ENCODE data around the gene FXR1.
A peak's percentile ranks its signal among the peaks of the same experiment; 100 is the strongest.
"Not testable (repeated sequence)": the region's sequence is repeated elsewhere in the genome, so short reads cannot be mapped to it uniquely, and the experiment has no call there.

Gene FXR1

GRCh38 chr3:180934638-180935037 lies 22.2 kb downstream of the FXR1 start:
- DNase-seq (ENCODE audit: low spot score): no peak

- DNase-seq (ENCODE audit: low spot score): no peak
Measured at GRCh38 chr3:180940826-180941225, 28.4 kb downstream of the FXR1 start.

- DNase-seq (ENCODE audit: low spot score): no peak
Measured at GRCh38 chr3:180947761-180948390, 35.4 kb downstream of the FXR1 start.

GRCh38 chr3:180959691-180960090 lies 47.2 kb downstream of the FXR1 start:
- no peak for DNase-seq (ENCODE audit: low spot score)

GRCh38 chr3:180961087-180961486 lies 48.6 kb downstream of the FXR1 start:
- DNase-seq (ENCODE audit: low spot score): no peak

GRCh38 chr3:180961552-180961951 lies 49.1 kb downstream of the FXR1 start:
- DNase-seq (ENCODE audit: low spot score): no peak

GRCh38 chr3:180962530-180962929 lies 50.1 kb downstream of the FXR1 start:
- DNase-seq (ENCODE audit: low spot score): no peak

GRCh38 chr3:180970931-180971330 lies 58.5 kb downstream of the FXR1 start:
- DNase-seq (ENCODE audit: low spot score): no peak

- no peak for DNase-seq (ENCODE audit: low spot score)
Measured at GRCh38 chr3:180973543-180973942, 61.1 kb downstream of the FXR1 start.

- no peak for DNase-seq (ENCODE audit: low spot score)
Measured at GRCh38 chr3:180974286-180974685, 61.8 kb downstream of the FXR1 start.

GRCh38 chr3:180977498-180977897 lies 65.0 kb downstream of the FXR1 start:
- DNase-seq (ENCODE audit: low spot score): no peak

- DNase-seq (ENCODE audit: low spot score): no peak
Measured at GRCh38 chr3:180979961-180980360, 67.5 kb downstream of the FXR1 start.

- peak; percentile 2 for DNase-seq (ENCODE audit: low spot score)
Measured at GRCh38 chr3:180980611-180981010, 68.1 kb downstream of the FXR1 start.

- no peak for DNase-seq (ENCODE audit: low spot score)
Measured at GRCh38 chr3:180981912-180982311, 69.4 kb downstream of the FXR1 start.

- DNase-seq (ENCODE audit: low spot score): no peak
Measured at GRCh38 chr3:180983136-180983535, 70.7 kb downstream of the FXR1 start.

GRCh38 chr3:180986366-180986765 lies 73.9 kb downstream of the FXR1 start:
- not testable (repeated sequence) for DNase-seq (ENCODE audit: low spot score)

- no peak for DNase-seq (ENCODE audit: low spot score)
Measured at GRCh38 chr3:180987344-180987743, 74.9 kb downstream of the FXR1 start.

- peak; percentile 81 for DNase-seq (ENCODE audit: low spot score)
Measured at GRCh38 chr3:180989291-180990163, 77.1 kb downstream of the FXR1 start, which contains the start of gene DNAJC19. DNAJC19 (minus strand) TSS chr3:180989736; CDS start chr3:180989602, 134 bp downstream.

GRCh38 chr3:180990505-180990904 lies 78.0 kb downstream of the FXR1 start:
- DNase-seq (ENCODE audit: low spot score): no peak

GRCh38 chr3:180996415-180996932 lies 84.0 kb downstream of the FXR1 start:
- DNase-seq (ENCODE audit: low spot score): no peak

- DNase-seq (ENCODE audit: low spot score): not testable (repeated sequence)
Measured at GRCh38 chr3:181002331-181002730, 89.9 kb downstream of the FXR1 start.

GRCh38 chr3:181003469-181003868 lies 91.0 kb downstream of the FXR1 start:
- DNase-seq (ENCODE audit: low spot score): not testable (repeated sequence)

- no peak for DNase-seq (ENCODE audit: low spot score)
Measured at GRCh38 chr3:181006541-181006940, 94.1 kb downstream of the FXR1 start.

Data from hepatic stellate cell (primary cell).